Coronary artery (tissue), 2 donors: Measurements from ENCODE around the gene CREBBP.

ENCODE experiments used
- DNase-seq: peaks from one replicate; pipeline ENCODE4 v3.0.0-alpha.2; 2017; ENCODE audit warnings: low spot score
- H3K27ac ChIP-seq, 2 donors: fragments of 200-600 bp; sonication (generic); one replicate each; pipeline ENCODE4 v1.5.1; 2016 to 2019
- H3K4me3 ChIP-seq: fragments of 200-600 bp; sonication (generic); 2 replicates; pipeline ENCODE4 v1.5.1; 2016; ENCODE audit warnings: mild to moderate bottlenecking, moderate library complexity
- CTCF ChIP-seq: fragments of 200-600 bp; sonication (generic); IDR thresholded peaks from one replicate; pipeline ENCODE4 v1.5.1; 2019; ENCODE audit warnings: antibody characterized with exemption

CREBBP gene

GRCh38 chr16:3760518-3760917, 120.0 kb downstream of the CREBBP start:
- TF ChIP-seq CTCF: no peak
- DNase-seq: no peak
- Histone ChIP-seq H3K4me3 (no peak overlapping the region), H3K27ac (no peak overlapping the region)

GRCh38 chr16:3759736-3760135, 120.8 kb downstream of the CREBBP start:
- no peak overlapping the region for H3K27ac ChIP-seq
- DNase-seq: no peak
- no peak overlapping the region for H3K4me3 ChIP-seq
- no peak for TF ChIP-seq CTCF

GRCh38 chr16:3756113-3756512, 124.4 kb downstream of the CREBBP start:
- no peak overlapping the region for H3K27ac ChIP-seq
- no peak for DNase-seq
- no peak for TF ChIP-seq CTCF
- no peak overlapping the region for H3K4me3 ChIP-seq

- TF ChIP-seq CTCF: no peak
- no peak overlapping the region for H3K4me3 ChIP-seq
- H3K27ac ChIP-seq: no peak overlapping the region
- no peak for DNase-seq
Observed at GRCh38 chr16:3755249-3755648, 125.3 kb downstream of the CREBBP start.

GRCh38 chr16:3754772-3755171, 125.7 kb downstream of the CREBBP start:
- no peak overlapping the region for H3K4me3 ChIP-seq
- no peak overlapping the region for H3K27ac ChIP-seq
- DNase-seq: no peak
- TF ChIP-seq CTCF: no peak

- no peak for DNase-seq
- H3K4me3 ChIP-seq: no peak overlapping the region
- no peak for TF ChIP-seq CTCF
- no peak overlapping the region for H3K27ac ChIP-seq
Observed at GRCh38 chr16:3754081-3754703, 126.3 kb downstream of the CREBBP start.

GRCh38 chr16:3752984-3753383, 127.5 kb downstream of the CREBBP start:
- Histone ChIP-seq H3K27ac (no peak overlapping the region), H3K4me3 (no peak overlapping the region)
- DNase-seq: no peak
- no peak for TF ChIP-seq CTCF
